ENCODE data around the gene EIF5. TPM values are rescaled to one million over a fixed set of nuclear protein-coding genes. Genes with fewer than 3 reads are reported as not detected.

EIF5 gene
- polyA plus RNA-seq, 3 donors = 162 to 191 (median 163) TPM

- Histone ChIP-seq H3K27me3 (ENCODE audit: control insufficient read depth in 2 of 2, insufficient read depth in 2 of 2, low read length in 2 of 2) (peaks cover 0 to 10% of the 10 kb centered on the region in 2 donors), H3K79me2 (ENCODE audit: insufficient read depth, low read length) (no peaks in the 10 kb centered on the region), H3K36me3 (replicated peaks in 1 of 2; ENCODE audit: control insufficient read depth in 1 of 2, insufficient read depth in 2 of 2, low read length in 2 of 2) (no peaks in the 10 kb centered on the region), H2AFZ (ENCODE audit: insufficient read depth, low read depth, low read length, poor library complexity, severe bottlenecking) (no peak overlapping the region), H3K27ac (ENCODE audit: low read depth in 1 of 2, low read length in 2 of 2) (no peak overlapping the region), H3K4me2 (replicated peaks; ENCODE audit: extremely low read depth, low read length, poor library complexity, severe bottlenecking) (no peak overlapping the region), H3K9me3 (replicated peaks in 1 of 2; ENCODE audit: control insufficient read depth in 1 of 2, insufficient read depth in 1 of 2, low read length in 2 of 2) (no peaks in the 10 kb centered on the region), H4K20me1 (ENCODE audit: insufficient read depth, low read length) (no peaks in the 10 kb centered on the region), H3K4me3 (replicated peaks in 1 of 3; ENCODE audit: low read depth in 2 of 3, low read length in 3 of 3) (no peak overlapping the region), H3K9ac (ENCODE audit: insufficient read depth, low read length, poor library complexity, severe bottlenecking) (no peak overlapping the region), H3K4me1 (ENCODE audit: control insufficient read depth in 1 of 2, insufficient read depth in 2 of 2, low read length in 2 of 2) (no peaks in the 10 kb centered on the region)
- intact Hi-C loops (cut with micrococcal nuclease) = loop anchor here in 1 of 2 donors (10.0 kb wide), 1 partner anchor 599 kb away; no protein-coding TSS in a partner anchor
- Mint-ChIP-seq H3K4me1 (no peaks in the 10 kb centered on the region), H3K27ac (no peak overlapping the region), H3K27me3 (ENCODE audit: low read depth in 3 of 3) (peaks cover 19 to 31% (median 27%) of the 10 kb centered on the region in 3 donors), H3K9me3 (peaks cover 0 to 2% (median 0%) of the 10 kb centered on the region in 7 donors), H3K4me3 (no peak overlapping the region), H3K36me3 (no peaks in the 10 kb centered on the region)
- DNase-seq = no peak
- 97% methylated on average over 8 of the region's 11 CpGs for WGBS (ENCODE audit: insufficient coverage)
- no peak for TF ChIP-seq CTCF (IDR thresholded peaks at IDR 0.05)
Measured at GRCh38 chr14:103294091-103294490, 39.9 kb upstream of the EIF5 start.

DNA sequence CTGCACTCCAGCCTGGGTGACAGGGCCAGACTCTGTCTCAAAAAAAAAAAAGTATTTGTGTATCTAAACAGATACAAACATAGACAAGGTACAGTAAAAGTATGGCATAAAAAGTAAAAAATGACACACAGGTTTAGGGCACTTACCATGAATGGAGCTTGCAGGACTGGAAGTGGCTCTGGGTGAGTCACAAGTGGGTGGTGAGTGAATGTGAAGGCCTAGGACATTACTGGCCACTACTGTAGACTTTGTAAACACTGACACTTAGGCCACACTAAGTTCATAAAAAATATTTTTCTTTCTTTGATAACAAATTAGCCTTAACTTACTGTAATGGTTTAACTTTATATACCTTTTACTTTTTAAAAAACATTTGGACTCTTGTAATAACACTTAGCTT is 38.0 kb upstream of the EIF5 start:
- H3K27me3 ChIP-seq (ENCODE audit: control insufficient read depth in 2 of 2, insufficient read depth in 2 of 2, low read length in 2 of 2) = peaks cover 0 to 6% of the 10 kb centered on the region in 2 donors
- H2AFZ ChIP-seq (ENCODE audit: insufficient read depth, low read depth, low read length, poor library complexity, severe bottlenecking) = no peak overlapping the region
- no peak overlapping the region for H3K9ac ChIP-seq (ENCODE audit: insufficient read depth, low read length, poor library complexity, severe bottlenecking)
- no peak overlapping the region for H3K4me2 ChIP-seq (replicated peaks; ENCODE audit: extremely low read depth, low read length, poor library complexity, severe bottlenecking)
- Mint-ChIP-seq H3K9me3 (peaks cover 0 to 1% (median 0%) of the 10 kb centered on the region in 7 donors), H3K4me1 (no peaks in the 10 kb centered on the region), H3K27ac (no peak overlapping the region), H3K4me3 (no peak overlapping the region), H3K27me3 (ENCODE audit: low read depth in 3 of 3) (peaks cover 17 to 24% (median 21%) of the 10 kb centered on the region in 3 donors), H3K36me3 (no peaks in the 10 kb centered on the region)
- H3K79me2 ChIP-seq (ENCODE audit: insufficient read depth, low read length) = no peaks in the 10 kb centered on the region
- H3K36me3 ChIP-seq (replicated peaks in 1 of 2; ENCODE audit: control insufficient read depth in 1 of 2, insufficient read depth in 2 of 2, low read length in 2 of 2) = no peaks in the 10 kb centered on the region
- H3K27ac ChIP-seq (ENCODE audit: low read depth in 1 of 2, low read length in 2 of 2) = no peak overlapping the region
- intact Hi-C loops (cut with micrococcal nuclease) = loop anchor here in 1 of 2 donors (10.0 kb wide), 1 partner anchor 601 kb away; no protein-coding TSS in a partner anchor
- H3K9me3 ChIP-seq (replicated peaks in 1 of 2; ENCODE audit: control insufficient read depth in 1 of 2, insufficient read depth in 1 of 2, low read length in 2 of 2) = no peaks in the 10 kb centered on the region
- TF ChIP-seq CTCF (IDR thresholded peaks at IDR 0.05) = no peak
- DNase-seq = no peak
- no peaks in the 10 kb centered on the region for H4K20me1 ChIP-seq (ENCODE audit: insufficient read depth, low read length)
- no peak overlapping the region for H3K4me3 ChIP-seq (replicated peaks in 1 of 3; ENCODE audit: low read depth in 2 of 3, low read length in 3 of 3)
- no peaks in the 10 kb centered on the region for H3K4me1 ChIP-seq (ENCODE audit: control insufficient read depth in 1 of 2, insufficient read depth in 2 of 2, low read length in 2 of 2)

All from CD14-positive monocyte (primary cell).